ENCODE measurements around the gene TMEM252. TPM values are rescaled to one million over a fixed set of nuclear protein-coding genes. Genes with fewer than 3 reads are reported as not detected.

TMEM252 gene
- polyA plus RNA-seq, 1 donor (not counting 4 experiments of a cell fraction or from before 2014, with no cell fraction given) = not detected

GRCh38 chr9:68522131-68522530 lies 18.6 kb downstream of the TMEM252 start:
- Histone ChIP-seq H3K4me3 (ENCODE audit: control insufficient read depth in 2 of 3, extremely low read depth in 1 of 3, insufficient read depth in 2 of 3, low read depth in 1 of 3, low read length in 3 of 3) (no peak overlapping the region), H4K20me1 (ENCODE audit: control insufficient read depth, extremely low read depth, insufficient read depth, low read length) (no peaks in the 10 kb centered on the region), H3K9me1 (ENCODE audit: control insufficient read depth, extremely low read depth, insufficient read depth, low read length) (no peaks in the 10 kb centered on the region), H3K9me3 (ENCODE audit: control insufficient read depth, low read depth, low read length) (no peaks in the 10 kb centered on the region), H3K27me3 (ENCODE audit: control insufficient read depth, extremely low read depth, insufficient read depth, low read length) (no peaks in the 10 kb centered on the region), H3K36me3 (ENCODE audit: control insufficient read depth in 2 of 2, extremely low read depth in 1 of 2, insufficient read depth in 2 of 2, low read length in 2 of 2) (no peaks in the 10 kb centered on the region), H3K4me2 (ENCODE audit: control insufficient read depth, extremely low read depth, insufficient read depth, low read depth, low read length) (no peak overlapping the region), H2AFZ (ENCODE audit: control insufficient read depth, low read length) (no peak overlapping the region), H3K9ac (ENCODE audit: control insufficient read depth, extremely low read depth, insufficient read depth, low read length) (no peak overlapping the region), H3K79me2 (ENCODE audit: control insufficient read depth, insufficient read depth, low read length) (no peaks in the 10 kb centered on the region), H3K4me1 (ENCODE audit: control insufficient read depth, extremely low read depth, insufficient read depth, low read length) (no peaks in the 10 kb centered on the region), H3K27ac (ENCODE audit: control insufficient read depth, insufficient read depth, low read length) (no peak overlapping the region)
- dilution Hi-C loops (cut with MboI; ENCODE audit: extremely low pct_ligation_motif_present, low sequenced_read_pairs) = loop anchor here (25.0 kb wide), 1 partner anchor 90 kb away; no protein-coding TSS in a partner anchor
- FAIRE-seq = no peak
- TF ChIP-seq EZH2 (IDR thresholded peaks at IDR 0.05; ENCODE audit: low read length) = no peak
- TF ChIP-seq, protein P1, sequence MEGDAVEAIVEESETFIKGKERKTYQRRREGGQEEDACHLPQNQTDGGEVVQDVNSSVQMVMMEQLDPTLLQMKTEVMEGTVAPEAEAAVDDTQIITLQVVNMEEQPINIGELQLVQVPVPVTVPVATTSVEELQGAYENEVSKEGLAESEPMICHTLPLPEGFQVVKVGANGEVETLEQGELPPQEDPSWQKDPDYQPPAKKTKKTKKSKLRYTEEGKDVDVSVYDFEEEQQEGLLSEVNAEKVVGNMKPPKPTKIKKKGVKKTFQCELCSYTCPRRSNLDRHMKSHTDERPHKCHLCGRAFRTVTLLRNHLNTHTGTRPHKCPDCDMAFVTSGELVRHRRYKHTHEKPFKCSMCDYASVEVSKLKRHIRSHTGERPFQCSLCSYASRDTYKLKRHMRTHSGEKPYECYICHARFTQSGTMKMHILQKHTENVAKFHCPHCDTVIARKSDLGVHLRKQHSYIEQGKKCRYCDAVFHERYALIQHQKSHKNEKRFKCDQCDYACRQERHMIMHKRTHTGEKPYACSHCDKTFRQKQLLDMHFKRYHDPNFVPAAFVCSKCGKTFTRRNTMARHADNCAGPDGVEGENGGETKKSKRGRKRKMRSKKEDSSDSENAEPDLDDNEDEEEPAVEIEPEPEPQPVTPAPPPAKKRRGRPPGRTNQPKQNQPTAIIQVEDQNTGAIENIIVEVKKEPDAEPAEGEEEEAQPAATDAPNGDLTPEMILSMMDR (optimal IDR thresholded peaks at IDR 0.05 in 1 of 3, IDR thresholded peaks at IDR 0.05 in 1 of 3, conservative IDR thresholded peaks at IDR 0.05 in 1 of 3; ENCODE audit: extremely low read depth in 1 of 3, insufficient read depth in 2 of 3, low read length in 3 of 3) = no peak
- no peak for DNase-seq (ENCODE audit: low read depth, low spot score)

GRCh38 chr9:68515326-68516017 lies 25.2 kb downstream of the TMEM252 start:
- H3K9me3 ChIP-seq (ENCODE audit: control insufficient read depth, low read depth, low read length) = no peaks in the 10 kb centered on the region
- H3K27me3 ChIP-seq (ENCODE audit: control insufficient read depth, extremely low read depth, insufficient read depth, low read length) = no peaks in the 10 kb centered on the region
- no peak overlapping the region for H3K4me3 ChIP-seq (ENCODE audit: control insufficient read depth in 2 of 3, extremely low read depth in 1 of 3, insufficient read depth in 2 of 3, low read depth in 1 of 3, low read length in 3 of 3)
- TF ChIP-seq, protein P1 (optimal IDR thresholded peaks at IDR 0.05 in 1 of 3, IDR thresholded peaks at IDR 0.05 in 1 of 3, conservative IDR thresholded peaks at IDR 0.05 in 1 of 3; ENCODE audit: extremely low read depth in 1 of 3, insufficient read depth in 2 of 3, low read length in 3 of 3) = no peak
- TF ChIP-seq EZH2 (IDR thresholded peaks at IDR 0.05; ENCODE audit: low read length) = no peak
- H3K9me1 ChIP-seq (ENCODE audit: control insufficient read depth, extremely low read depth, insufficient read depth, low read length) = no peaks in the 10 kb centered on the region
- no peak for DNase-seq (ENCODE audit: low read depth, low spot score)
- no peak overlapping the region for H2AFZ ChIP-seq (ENCODE audit: control insufficient read depth, low read length)
- no peaks in the 10 kb centered on the region for H3K79me2 ChIP-seq (ENCODE audit: control insufficient read depth, insufficient read depth, low read length)
- no peak overlapping the region for H3K27ac ChIP-seq (ENCODE audit: control insufficient read depth, insufficient read depth, low read length)
- H3K4me2 ChIP-seq (ENCODE audit: control insufficient read depth, extremely low read depth, insufficient read depth, low read depth, low read length) = no peak overlapping the region
- no peaks in the 10 kb centered on the region for H3K4me1 ChIP-seq (ENCODE audit: control insufficient read depth, extremely low read depth, insufficient read depth, low read length)
- H4K20me1 ChIP-seq (ENCODE audit: control insufficient read depth, extremely low read depth, insufficient read depth, low read length) = no peaks in the 10 kb centered on the region
- no peak overlapping the region for H3K9ac ChIP-seq (ENCODE audit: control insufficient read depth, extremely low read depth, insufficient read depth, low read length)
- dilution Hi-C loops (cut with MboI; ENCODE audit: extremely low pct_ligation_motif_present, low sequenced_read_pairs) = loop anchor here (25.0 kb wide), 1 partner anchor 97 kb away; no protein-coding TSS in a partner anchor
- no peaks in the 10 kb centered on the region for H3K36me3 ChIP-seq (ENCODE audit: control insufficient read depth in 2 of 2, extremely low read depth in 1 of 2, insufficient read depth in 2 of 2, low read length in 2 of 2)
- FAIRE-seq = no peak
